HG02610 (cell line): ENCODE results near the gene CAMTA1.

Source experiments
- ATAC-seq: cut with Tn5 transposase; IDR thresholded peaks from one replicate; pipeline ENCODE4 v1.9.1; 2021; ENCODE audit warnings: mild to moderate bottlenecking, moderate library complexity; ENCODE audit not compliant: unreplicated experiment

CAMTA1 gene

DNA sequence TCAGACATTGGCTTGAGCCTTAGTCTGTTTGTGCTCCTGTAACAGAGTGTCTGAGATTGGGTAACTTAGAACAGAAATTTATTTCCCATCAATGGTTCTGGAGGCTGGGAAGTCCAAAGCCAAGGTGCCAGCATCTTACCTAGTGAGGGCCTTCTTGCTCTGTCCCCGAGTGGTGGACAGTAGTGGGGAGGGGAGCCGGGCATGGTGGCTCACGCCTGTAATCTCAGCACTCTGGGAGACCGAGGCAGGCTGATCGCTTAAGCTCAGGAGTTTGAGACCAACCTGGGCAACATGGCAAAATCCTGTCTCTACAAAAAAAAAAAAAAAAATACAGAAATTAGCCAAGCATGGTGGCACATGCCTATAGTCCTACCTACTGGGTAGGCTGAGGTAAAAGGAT lies 649.3 kb downstream of the CAMTA1 start:
- no peak for ATAC-seq

DNA sequence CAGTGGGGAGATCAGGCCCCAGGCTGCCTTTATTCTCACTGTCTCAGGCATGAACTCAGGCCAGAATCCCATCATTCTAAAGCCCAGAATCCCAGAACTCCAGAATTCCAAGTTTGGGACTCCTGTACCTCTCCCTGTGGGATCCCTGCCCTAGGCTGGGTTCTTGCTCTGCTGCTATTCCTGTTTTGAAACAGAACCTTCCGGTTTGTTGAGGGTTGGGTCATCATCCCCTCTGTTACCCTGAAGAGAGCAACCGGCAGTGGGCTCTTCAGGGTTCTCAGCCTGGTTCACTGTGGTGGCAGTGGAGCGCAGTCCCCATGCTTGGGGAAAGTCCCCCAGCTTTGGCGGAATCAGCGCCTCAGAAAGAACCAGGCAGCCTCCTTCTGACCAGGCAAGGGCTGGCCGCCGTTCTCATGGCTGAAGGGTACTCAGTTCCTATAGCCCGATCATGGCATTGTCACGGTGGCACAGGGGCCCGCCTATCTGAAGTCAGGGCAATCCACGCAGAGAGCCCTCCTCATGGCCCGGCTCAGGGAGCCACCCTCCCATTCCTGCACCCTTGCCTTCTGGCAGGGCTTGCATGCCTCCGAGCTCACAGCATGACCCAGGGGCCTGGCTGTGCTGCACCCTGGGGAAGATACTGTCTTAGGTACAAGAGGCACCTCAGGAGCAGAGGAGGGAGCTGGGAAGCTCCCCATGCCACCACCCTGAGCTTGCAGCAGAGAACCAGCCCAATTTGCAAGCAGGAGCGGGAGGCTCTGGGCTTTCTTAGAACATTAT lies 650.2 kb downstream of the CAMTA1 start:
- ATAC-seq: no peak

DNA sequence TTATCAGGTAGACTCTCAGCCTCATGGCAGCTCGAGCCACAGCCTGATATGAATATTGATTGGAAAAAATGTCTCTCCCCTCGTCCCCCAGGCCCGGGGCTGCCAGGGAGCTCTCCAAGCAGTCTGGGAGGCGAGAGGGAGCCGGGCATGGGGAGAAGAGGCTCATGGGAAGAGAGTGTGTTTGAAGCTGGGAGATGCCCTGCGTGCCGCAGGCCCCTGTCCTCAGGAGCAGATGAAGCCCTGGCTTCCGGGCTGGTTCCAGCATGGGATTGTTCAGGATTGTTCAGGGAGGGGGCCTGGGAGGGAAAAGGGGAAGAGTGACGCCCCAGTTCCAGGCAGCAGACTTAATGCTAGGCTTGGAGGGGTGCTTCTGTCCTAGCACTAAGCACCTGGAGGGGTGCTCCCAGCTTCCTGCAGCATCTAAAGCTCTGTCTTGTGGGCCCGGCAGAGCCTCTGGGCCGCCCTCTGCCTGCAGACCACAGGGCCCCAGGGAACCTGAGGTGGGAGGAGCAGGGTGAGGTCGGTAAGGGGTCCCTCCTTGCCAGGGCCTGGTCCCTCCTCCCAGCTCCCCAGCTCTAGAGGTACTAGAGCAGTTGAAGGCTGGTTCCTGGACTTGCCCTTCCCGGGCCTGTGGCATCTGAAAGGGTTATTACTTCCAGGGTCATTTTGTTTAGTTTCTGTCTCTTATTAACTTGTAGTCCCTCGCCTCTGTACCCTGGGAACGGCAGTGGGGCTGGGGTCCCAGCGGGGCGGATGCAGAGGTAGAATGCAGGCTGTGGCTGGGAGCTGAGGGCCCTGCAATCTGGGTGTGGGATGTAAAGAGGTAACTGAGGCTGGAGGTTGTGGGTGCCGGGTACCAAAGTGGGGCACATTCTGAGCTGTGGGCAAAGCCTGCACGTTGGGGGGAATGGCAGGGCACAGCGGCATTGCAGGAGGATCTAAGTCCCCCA lies 651.1 kb downstream of the CAMTA1 start:
- no peak for ATAC-seq

DNA sequence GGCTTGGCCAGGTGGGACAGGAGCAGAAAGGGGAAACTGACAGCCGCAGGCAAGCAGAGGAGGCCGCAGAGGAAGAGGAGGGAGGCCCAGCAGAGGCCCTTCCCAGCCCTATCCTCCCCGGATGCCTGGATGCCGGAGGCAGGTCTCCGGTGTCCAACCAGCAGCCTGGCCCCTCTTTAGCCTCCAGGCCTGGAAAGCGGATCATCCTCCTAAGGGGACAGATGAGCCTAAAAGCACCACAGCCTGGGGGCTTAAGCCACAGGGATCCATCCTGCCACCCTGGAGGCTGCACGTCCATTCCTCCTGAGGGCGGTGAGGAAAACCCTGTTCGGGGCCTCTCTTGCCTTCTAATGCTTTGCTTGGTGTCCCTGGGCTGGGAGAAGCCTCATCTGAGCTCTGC lies 651.8 kb downstream of the CAMTA1 start:
- no peak for ATAC-seq

DNA sequence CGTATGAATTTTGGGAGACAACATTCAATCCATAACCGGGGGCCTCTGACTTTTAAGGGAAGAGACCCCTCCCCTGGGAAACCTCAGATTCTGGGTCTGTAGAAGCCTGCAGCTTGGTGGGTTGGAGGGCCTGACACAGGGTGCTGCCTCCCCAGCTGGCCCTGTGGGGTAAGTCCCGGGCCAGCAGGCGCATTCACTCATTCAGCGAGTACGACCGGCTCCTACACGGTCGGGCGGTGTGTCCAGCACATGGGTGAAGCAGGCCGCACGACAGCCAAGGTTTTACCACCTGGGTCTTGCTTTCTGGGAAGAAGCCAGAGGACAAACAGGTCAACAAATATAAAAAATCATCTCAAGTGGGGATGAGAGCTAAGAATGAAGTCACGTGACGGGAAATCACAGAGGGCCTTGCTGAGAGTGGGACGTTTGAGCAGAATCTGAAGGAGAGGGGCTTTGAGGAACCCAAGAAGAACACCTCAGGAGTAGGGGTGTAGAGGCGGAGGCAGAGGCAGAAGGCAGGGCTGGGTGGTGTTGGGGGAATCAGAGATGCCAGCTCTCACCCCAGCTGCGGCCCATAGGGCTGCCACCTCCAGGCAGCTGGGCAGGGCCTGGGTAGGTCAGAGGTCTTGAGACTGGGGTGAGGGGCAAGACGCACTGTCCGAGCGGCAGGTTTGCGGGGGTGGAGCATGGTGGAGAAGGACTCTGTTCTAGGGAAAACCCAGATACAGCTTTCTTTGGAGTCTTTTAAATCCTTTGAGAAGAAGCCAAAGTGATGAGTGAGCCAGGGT lies 652.5 kb downstream of the CAMTA1 start:
- ATAC-seq: no peak

DNA sequence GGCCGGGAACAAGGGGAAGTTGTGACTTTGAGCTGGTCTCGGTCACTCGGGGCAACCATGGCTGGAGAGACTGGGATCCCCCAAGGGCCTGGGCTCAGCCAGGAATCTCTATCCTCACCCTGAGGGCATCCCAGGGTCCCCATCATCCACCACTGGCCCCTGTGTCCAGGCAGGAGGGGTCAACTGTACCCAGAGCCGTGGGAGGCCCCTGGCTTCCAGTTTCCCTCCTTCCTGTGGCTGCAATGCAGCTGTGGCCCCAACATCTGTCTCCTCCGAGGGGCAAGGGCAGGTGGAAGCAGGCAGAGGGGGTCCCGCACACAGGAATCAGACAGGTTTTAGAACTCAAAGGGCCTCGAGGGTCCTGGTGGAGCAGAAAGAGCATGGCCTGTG lies 653.1 kb downstream of the CAMTA1 start:
- no peak for ATAC-seq

DNA sequence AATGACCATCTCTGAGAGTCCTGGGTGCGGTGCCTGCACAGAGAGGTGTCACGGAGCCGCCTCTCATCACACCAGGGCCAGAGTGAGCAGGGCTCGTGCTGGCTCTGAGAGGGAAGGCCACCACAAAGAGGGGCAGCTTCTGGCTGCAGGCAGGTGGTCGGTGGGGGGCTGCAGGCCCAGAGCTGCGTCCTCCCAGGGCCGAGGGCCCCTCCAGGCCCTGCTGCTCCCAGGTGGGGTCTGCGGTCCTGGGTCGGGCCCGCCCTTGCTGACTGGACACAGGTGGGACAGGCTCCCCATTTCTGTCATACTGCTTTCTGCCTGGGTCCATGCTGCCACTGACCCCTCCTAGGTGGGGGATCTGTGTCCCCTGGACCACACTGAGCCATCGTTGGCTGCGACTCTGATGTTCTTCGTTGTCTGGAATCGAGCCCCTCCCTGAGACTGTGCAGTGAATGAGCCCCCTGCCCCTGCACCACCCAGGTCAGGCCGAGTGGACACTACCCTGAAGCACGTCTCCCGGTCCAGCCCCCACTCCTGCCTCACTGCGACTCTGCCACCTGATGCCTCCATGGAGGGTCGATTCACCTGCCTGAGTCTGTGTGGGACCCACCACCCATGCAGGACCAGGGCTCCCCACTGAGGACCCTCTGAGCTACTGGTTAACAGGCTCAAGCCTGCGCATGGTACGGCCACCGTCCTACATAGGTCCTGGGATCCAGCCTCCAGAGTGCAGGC lies 653.8 kb downstream of the CAMTA1 start:
- no peak for ATAC-seq

DNA sequence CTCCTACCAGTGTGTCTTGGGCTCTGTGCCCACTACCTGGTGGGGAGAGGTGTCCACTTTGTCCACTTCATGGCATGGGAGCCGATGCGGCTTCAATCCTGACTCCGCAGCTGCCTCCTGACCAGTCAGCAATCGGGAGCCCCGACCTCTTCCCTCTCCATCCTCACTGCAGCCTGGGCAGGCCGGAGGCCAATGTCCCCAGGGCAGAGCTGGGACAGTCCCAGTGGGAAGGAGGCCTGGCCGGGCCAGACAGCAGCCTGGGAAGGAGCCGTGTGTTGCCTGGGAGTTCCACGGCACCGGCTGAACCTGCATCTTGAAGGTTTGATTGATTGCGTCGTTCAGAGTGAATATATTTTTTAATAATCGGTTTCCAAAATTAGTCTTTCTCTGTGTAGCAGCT lies 654.9 kb downstream of the CAMTA1 start:
- no peak for ATAC-seq

DNA sequence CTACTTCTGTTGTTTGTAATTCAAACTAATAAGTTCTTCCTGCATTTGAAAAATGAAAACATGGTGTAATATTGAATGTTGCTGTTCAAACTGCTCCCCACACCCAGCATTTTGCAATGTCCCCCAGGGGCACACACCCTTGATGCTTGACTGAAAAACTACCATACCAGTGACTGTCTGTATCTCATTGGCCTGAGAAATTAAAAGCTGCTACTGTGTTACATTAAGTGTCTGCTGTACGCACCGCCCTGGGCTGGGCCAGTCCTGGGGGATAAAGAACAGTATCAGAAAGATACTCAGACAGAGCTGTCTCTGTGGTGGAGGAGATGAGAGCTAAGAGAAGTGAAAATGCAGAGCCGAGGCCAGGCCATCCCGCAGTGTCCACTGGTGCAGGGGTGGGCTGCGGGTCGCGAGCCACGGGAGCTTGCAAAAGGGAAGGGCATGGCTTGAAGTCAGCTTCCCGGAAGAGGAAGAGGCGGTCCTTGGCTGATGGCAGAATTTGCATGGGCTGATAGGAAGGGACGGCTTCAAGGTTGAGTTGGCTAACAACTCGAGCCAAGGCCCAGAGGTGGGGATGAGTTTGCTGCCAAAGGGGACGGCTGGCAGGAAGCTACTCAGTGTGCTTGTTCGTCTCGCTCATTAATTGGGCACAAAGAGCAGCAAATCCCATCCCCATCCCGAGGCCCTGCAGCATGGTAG lies 656.0 kb downstream of the CAMTA1 start:
- no peak for ATAC-seq

DNA sequence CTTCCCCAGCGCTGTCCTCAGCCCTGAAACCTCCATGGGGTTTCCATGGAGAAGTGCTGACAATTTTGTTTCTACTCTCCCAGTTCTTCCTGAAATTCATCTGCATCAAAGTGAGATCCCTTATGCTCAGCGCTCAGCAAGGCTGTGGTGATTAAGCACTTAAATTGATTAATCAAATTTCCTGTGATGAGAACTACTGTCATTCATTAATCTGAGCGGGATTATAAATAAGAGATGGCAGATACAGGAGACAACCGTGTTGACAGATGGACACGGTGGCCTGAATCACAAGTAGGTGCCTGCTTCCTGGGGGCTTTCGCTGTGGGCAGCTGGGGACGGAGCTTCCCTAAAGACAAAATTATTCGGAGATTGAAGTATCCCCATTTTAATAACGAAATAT lies 656.8 kb downstream of the CAMTA1 start:
- ATAC-seq: no peak

DNA sequence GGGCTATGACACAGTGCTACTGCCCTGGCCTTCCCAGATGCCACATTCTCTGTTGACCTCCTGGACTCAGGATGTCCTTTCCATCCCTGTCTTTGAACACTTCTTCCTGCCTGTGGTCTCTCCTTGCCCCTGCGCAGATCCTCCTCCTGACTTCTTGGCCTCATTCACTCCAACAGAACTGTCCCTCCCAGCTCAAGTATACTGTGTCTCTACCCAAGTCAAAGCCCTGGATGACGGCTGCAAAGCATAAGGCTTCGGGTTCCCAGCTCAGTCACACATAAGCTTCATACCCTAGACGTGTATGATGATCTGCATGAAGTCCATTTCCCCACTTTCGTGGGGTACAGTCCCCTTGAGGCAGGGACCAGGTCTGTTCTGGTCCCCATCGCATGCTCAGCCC lies 657.7 kb downstream of the CAMTA1 start:
- no peak for ATAC-seq

DNA sequence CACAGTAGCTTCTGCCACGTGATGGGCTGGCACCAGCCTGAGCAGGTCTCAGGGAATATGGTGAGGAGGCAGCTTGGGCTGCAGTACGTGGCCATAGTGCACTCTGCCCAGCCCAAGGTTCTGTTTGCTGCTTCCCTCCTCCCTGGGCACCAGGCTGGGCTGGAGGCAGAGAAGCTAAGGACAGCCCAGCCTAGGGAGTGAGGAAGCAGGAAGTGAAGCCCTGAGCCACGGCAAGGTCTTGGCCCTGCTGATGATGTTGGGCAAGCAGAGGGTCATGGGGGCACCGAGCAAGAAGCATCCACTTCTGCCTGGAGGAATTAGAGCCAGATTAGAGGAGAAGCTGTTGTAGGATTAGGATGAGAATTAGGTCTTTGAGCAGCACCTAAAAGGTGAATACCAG lies 659.1 kb downstream of the CAMTA1 start:
- ATAC-seq: no peak

DNA sequence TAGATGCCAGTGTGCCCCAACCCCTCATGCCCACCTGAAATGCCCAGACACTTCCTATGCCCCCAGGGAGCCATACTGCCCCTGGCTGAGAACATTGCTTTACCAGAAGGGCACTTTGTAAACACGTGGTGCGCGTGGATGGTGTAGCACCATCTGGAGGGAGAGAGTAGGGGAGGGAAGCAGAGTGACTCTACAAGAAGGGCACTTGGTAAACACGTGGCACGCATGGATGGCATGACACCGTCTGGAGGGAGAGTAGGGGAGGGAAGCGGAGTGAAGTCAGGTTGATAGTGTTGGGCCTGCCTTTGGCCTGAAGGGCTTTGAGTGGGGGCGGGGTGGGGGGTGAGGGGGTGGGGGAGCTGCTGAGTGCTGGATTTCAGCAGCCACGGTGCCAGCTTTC lies 661.8 kb downstream of the CAMTA1 start:
- ATAC-seq: no peak

DNA sequence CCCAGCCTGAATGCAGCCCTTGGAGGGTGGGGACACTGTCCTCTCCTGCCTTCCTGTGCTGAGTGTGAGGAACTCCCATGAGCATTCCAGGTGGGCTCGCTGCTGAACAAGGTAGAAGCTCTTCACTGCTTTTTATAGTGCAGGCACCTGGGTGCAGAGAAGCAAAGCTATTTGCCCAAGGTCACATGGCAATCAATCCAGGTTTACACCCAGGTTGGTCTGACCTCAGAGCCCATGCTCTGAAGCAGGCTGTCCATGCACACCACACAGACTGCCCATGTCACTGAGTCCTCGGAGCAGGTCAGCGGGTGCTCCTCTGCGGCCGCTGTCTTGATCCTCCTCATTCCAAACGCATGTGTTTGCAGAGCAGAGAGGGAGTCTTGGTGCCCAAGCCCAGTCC lies 662.5 kb downstream of the CAMTA1 start:
- no peak for ATAC-seq

DNA sequence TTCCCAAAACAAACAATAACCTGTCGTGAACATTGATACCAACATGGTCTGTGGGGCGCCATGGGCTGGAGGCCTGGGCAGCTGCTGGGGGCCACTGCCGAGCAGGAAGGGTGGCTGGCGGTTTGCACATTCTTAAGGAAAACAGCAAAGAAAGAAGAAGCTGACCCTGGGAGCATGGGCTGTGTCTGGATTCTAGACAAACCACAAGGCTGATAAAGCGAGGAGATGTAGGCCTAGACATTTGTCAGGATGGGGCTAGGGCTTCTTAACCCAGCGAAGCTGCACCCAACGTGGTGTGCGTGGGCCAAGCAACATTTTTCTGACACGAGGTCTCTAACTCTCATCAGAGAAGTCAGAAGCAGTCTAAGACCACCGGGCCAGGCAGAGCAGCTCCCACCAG lies 663.7 kb downstream of the CAMTA1 start:
- no peak for ATAC-seq

DNA sequence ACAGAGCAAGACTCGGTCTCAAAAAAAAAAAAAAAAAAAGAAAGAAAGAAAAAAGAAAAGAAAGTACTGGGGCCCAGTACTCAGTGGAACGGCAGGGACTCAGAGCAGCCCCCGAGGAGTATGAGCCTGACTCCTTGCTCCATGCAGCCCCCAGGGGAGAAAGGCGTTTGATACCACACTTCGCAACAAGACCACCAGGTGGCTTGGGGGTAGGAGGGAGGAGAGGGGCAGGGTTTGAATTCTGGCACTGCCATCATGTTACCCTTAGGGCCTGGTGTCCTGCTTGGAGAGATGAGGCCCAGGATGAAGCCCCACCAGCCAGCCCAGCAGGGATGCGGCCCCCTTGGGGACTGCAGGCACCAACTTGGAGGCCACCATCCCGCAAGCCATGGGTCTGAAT lies 664.5 kb downstream of the CAMTA1 start:
- ATAC-seq: no peak

DNA sequence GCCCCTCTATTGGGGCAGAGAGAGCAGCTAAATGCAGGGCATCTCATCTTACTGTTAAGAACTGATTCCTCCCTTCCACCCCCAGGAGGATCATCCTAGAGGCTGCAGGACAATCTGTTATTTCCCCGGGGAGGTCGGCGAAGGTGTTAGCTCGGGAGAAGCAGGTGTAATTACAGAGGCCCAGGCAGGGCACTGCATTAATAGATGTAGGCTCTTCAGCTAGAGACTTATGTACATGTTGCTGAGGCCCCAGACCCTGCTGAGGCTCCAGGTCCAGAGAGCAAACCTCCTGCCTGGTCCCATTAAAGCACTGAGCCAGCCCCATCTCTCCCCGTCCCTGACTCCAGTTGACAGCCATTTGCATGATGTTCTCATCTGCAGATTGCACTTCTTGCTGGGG lies 665.6 kb downstream of the CAMTA1 start:
- ATAC-seq: no peak

DNA sequence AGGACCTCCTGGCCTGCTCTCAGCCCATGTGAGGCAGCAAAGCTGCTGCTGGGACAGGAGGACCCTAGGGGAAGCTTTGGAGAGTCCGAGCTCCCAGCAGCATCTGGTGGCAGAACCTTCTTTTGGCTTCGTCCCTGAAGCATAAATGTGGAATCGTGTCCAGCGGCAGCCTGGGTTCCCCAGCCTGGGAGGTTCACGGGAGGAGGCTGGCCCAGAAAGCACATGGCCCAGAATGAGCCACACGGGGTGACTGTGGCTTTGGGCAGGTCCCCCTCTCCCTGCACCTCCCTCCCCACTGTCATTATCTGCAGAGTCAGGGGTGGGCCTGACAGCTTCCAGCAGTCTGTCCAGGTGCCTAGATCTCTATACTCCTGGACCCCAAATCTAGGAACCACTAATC lies 667.8 kb downstream of the CAMTA1 start:
- no peak for ATAC-seq

DNA sequence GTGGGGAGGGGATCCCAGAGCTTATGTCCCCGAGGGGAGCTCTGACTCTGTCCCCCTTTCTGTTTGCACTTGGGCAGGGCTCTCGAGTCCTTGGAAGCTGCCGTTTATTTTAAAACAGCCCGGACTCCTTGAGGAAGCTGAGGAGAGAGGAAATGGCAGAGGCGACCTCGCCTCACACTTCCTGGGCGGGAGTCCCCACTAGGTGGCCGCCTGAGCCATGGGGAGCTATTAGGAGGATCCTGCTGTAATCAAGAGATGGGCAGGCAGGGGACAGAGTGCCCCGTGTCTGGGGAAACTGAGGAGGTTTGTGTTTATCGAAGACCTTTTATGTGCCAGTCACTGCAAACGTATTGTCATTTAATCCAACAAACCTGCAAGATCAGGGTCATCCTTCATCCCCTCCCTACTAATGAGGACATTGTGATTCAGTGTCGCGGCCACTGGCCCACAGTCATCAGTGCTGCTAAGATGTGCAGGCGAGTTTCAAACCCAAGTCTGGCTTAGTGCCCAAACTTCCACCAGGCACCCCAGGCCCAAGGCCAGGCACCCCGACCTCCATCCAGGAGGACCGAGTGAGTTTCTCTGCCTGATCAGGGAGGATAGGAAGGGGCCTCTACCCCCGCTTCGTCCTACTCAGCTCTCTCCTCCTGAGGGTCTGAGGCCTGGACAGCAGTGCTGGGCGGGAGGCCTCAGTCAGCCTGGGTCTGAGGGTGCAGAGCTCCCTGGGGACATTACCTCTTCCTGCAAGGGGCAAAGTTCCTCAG lies 669.0 kb downstream of the CAMTA1 start:
- ATAC-seq: no peak
